ENCODE data around the gene FLRT3.

Gene FLRT3

DNA sequence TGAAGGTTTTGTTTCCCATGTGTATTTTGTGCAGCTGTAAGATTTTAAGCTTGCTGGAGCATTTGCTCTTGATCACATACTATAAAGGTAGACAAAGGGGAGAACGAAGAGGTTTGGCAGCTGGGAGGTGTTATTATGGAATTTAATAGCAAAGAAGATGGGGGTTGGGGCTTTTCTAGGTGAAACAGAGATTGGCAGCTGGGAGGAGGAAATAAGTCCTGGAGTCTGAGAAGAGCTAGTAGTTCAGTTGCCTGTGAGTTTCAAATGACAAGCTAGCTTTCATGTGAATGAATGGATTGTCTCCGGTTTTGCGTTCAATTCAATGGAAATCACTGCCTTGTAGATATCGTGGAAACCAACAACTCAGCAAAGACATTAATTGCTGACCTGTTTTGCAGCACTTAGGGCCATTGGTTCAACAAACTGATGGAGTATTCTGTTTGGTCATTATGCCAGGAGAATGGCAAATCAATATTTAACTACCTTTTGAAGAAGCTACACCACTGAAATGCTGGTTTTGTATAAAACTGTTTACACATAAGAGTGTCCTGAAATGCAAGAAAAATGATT is 38.1 kb upstream of the FLRT3 start:
- TF ChIP-seq, protein P1, sequence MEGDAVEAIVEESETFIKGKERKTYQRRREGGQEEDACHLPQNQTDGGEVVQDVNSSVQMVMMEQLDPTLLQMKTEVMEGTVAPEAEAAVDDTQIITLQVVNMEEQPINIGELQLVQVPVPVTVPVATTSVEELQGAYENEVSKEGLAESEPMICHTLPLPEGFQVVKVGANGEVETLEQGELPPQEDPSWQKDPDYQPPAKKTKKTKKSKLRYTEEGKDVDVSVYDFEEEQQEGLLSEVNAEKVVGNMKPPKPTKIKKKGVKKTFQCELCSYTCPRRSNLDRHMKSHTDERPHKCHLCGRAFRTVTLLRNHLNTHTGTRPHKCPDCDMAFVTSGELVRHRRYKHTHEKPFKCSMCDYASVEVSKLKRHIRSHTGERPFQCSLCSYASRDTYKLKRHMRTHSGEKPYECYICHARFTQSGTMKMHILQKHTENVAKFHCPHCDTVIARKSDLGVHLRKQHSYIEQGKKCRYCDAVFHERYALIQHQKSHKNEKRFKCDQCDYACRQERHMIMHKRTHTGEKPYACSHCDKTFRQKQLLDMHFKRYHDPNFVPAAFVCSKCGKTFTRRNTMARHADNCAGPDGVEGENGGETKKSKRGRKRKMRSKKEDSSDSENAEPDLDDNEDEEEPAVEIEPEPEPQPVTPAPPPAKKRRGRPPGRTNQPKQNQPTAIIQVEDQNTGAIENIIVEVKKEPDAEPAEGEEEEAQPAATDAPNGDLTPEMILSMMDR (IDR thresholded peaks at IDR 0.05; ENCODE audit: control insufficient read depth, insufficient read depth, low read depth, low read length, missing control alignments): no peak
- no peak overlapping the region for H3K4me3 ChIP-seq (ENCODE audit: control insufficient read depth, low read depth, low read length)
- DNase-seq (ENCODE audit: low read depth): no peak

DNA sequence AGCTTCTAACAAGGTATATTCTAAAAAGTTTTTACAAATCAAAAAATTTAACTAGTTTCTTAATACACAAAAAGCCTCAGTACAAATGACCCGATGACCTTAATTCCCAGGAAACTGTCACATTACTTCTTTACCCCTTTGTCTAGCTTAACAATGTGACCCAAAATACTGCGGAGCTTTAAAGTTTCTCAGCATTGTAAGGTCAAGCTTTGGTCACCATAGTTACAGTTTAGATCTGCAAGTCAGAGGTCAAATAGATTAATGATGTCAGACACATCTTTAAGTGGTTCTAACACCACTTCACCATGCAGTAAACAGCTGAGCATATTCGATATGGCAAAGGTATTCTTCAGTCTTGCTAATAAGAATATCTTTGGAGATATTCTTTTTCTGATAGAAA is 36.8 kb upstream of the FLRT3 start:
- DNase-seq (ENCODE audit: low read depth): no peak
- TF ChIP-seq, protein P1 (IDR thresholded peaks at IDR 0.05; ENCODE audit: control insufficient read depth, insufficient read depth, low read depth, low read length, missing control alignments): no peak
- no peak overlapping the region for H3K4me3 ChIP-seq (ENCODE audit: control insufficient read depth, low read depth, low read length)

DNA sequence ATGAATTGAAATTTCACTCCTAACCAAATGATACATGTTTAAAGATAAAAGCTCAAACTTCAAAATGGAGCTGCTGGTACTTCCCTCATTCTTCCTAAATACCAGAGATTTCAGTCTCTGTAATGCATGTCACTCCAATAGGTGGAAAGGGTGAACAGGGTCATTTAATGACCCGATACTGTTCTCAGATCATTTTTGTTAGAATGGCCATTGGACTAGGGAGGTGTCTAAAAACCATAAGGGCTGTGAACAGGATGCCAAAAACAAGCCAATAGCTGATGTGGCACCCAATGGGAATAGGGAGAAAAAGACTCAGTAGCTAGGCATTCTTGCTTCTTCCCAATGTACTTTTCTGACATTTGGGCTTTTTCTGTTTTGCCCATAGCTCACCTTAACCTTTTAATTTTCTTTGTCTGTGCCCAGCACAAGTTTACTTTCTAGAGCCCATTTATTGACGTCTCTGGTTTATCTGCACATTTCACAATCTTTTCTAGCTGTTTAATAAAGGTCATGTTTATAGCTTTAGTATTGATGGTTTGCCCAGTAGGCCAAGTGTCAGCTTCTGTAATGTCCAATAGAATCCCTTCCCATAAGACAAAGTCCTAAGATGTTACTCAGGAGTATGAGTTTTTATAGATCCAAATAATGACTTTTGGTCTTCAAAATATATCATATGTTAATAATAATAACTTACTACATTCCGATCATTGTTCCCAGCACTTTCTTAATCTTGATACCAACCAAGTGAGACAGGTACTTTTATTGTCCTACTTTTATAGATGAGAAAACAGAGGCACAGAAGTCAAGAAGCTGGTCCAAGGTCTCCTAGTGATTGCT is 24.3 kb upstream of the FLRT3 start:
- TF ChIP-seq, protein P1 (IDR thresholded peaks at IDR 0.05; ENCODE audit: control insufficient read depth, insufficient read depth, low read depth, low read length, missing control alignments): no peak
- DNase-seq (ENCODE audit: low read depth): no peak
- H3K4me3 ChIP-seq (ENCODE audit: control insufficient read depth, low read depth, low read length): no peak overlapping the region

DNA sequence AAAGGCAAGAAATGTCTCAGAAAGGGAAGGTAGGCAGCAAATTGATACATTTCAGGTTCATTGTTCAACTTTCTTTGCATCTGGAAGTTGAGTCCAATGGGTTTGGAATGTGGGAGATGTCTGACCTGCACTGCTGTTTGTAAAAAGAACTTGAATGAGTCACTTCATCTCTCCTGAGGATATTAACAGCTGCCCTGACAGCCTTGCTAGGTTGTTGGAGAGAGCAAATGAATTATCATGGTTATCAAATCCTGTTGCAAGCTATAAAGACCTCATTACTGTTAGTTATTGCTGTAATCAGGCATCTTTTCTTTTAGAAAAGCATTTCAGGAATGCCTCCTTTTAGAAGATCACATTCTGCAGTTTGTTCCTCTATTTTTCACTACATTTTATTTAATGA is 23.0 kb upstream of the FLRT3 start:
- DNase-seq (ENCODE audit: low read depth): no peak
- H3K4me3 ChIP-seq (ENCODE audit: control insufficient read depth, low read depth, low read length): no peak overlapping the region
- TF ChIP-seq, protein P1 (IDR thresholded peaks at IDR 0.05; ENCODE audit: control insufficient read depth, insufficient read depth, low read depth, low read length, missing control alignments): no peak

DNA sequence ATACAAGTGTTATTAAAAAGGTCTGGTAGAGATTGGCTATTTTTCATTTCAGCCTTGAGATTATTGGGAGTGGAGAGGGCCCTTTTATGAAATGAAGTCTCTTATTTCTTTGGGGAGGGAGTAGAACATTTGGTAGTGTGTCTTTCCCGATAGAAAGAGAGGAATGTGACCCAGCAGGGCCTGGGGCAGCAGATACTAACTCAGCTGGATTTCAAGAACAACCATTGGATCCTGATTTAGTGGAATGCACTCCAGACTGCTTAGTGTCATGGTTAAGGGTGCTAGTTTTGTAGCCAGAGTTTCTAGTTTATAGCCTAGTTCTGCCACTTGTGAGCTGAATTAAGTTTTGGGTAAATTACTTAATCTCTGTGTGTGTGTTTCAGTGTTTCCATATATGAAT is 18.4 kb upstream of the FLRT3 start:
- no peak overlapping the region for H3K4me3 ChIP-seq (ENCODE audit: control insufficient read depth, low read depth, low read length)
- TF ChIP-seq, protein P1 (IDR thresholded peaks at IDR 0.05; ENCODE audit: control insufficient read depth, insufficient read depth, low read depth, low read length, missing control alignments): no peak
- no peak for DNase-seq (ENCODE audit: low read depth)

DNA sequence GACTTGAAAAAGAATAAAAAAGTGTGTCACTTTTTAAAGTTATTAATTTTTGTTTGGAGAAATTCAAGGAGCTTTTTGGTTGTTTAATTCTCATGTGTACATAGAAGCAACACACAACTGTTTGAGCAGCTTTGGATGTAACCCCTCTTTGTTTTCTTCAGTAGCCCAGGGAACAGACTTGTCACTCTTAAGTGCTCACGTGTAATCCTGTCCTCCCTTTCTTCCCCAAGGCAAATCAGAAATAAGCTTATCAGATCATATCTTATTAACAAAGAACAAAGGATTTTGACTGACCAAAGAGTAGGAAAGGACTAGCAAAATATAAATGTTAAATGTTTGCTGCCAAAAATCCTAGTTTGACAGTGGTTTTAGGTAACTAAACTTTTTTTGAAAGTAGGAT is 7.3 kb upstream of the FLRT3 start:
- no peak for DNase-seq (ENCODE audit: low read depth)
- TF ChIP-seq, protein P1 (IDR thresholded peaks at IDR 0.05; ENCODE audit: control insufficient read depth, insufficient read depth, low read depth, low read length, missing control alignments): no peak
- no peak overlapping the region for H3K4me3 ChIP-seq (ENCODE audit: control insufficient read depth, low read depth, low read length)
